Kidney tubule cell (primary cell): ENCODE results near the gene FHIP1A.

Experiments used
- DNase-seq: peaks from one replicate; pipeline ENCODE4 v3.0.0-alpha.2; 2018; ENCODE audit warnings: low spot score

The FHIP1A gene

DNA sequence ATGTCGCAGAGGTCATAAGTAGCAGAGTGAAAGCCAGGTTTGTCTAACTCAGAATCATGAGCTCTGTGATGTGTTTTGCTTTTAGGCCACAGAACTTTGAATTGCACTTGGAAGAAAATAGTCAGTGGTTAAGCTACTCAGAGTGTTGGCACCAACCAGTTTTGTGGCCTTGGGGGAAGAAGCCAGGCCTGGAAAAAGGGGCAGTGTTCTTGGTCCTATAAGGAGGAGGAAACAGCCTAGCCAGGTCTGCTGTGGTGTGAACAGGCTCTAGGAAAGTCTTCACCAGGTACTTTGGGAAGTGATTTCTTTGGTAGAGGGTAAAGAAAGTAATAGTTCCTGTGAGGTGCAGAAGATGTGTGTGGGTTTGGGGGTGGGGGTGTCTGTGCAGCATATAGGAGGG lies 49.2 kb downstream of the FHIP1A start:
- DNase-seq: no peak
